GM18873 (cell line): ENCODE data around the gene APOBEC3C.
"Not testable (repeated sequence)": the region's sequence is repeated elsewhere in the genome, so short reads cannot be mapped to it uniquely, and the experiment has no call there.

Experiments
- ATAC-seq: cut with Tn5 transposase; IDR thresholded peaks from one replicate; pipeline ENCODE4 v1.9.1; 2021; ENCODE audit warnings: mild to moderate bottlenecking, moderate library complexity, moderate number of reproducible peaks; ENCODE audit not compliant: unreplicated experiment, low FRiP score

Gene APOBEC3C

DNA sequence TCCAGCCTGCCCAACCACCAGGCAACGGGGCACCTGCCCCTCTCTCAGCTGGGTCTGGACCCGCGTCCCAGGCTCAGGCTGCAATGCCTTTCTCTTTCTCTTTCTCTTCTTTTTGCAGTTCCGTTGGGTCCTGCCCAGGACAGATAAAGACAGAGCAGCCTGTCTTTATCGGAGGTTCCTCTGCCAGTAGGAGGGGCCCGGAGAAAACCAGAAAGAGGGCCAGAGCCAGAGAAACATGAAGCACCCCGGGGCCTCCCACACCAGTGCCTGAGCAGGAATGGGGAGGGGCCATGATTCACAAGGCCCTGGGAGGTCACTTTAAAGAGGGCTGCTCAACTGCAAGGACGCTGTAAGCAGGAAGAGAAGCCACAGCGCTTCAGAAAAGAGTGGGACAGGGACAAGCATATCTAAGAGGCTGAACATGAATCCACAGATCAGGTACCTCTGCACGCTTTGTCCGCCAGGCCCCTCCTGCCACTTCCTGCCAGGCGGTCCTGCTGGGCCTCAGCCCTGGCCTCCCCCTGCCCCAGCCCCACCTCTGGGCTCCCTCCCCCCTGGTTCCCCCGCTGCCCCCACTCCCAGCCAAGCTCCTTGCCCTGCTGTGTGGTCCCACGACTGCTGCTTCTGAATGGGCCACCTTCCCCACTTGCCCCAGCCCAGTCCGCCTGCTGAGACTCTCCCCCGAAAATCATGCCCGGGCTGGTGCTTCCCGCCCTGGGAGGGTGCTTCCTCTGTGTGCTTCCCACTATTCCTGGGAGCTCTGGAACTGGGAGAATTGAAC, at the start of gene APOBEC3C:
APOBEC3C (plus strand) TSS at position 316 of the 781 bp plus-strand sequence; CDS start at position 422, 106 bp downstream.
- no peak for ATAC-seq

DNA sequence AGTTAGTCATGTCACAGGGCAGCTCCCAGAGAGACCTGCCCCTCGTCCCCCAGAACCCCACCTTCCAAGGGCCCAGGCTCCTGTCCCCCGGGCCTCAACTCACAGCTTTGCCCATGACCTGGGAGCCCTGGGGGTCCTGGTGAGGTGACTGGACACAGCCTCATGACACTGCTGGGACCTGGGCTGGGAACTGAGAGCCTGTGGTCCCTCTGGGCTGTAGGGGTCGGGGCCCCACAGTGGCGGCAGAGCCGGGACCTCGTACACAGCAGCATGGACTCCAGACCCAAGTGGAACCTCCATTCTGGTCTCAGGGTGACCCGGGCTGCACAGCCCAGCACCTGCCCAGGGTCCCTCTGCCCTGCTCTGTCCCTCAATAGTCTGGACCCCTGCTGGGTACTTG, 49.8 kb upstream of the APOBEC3C start:
- no peak for ATAC-seq

DNA sequence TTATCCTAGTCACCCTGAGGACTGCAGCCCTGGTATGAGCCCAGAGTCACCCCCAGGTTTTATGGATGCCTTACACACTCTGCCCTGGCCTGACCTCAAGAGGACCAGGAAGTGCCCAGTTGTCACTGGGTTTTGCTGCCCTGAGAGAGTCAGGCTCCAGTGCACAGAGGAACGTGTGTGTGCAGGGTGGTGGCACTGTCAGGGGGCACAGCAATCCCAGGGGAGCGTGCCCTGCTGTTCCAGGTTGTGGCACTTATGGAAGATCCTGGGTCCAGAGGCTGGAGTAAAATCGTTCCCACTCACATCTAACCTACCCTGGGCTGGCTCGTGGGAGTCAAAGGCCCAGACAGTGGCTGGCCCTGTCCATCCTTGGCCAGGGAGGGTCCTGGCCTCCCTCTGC, 49.1 kb upstream of the APOBEC3C start:
- ATAC-seq, result no peak

DNA sequence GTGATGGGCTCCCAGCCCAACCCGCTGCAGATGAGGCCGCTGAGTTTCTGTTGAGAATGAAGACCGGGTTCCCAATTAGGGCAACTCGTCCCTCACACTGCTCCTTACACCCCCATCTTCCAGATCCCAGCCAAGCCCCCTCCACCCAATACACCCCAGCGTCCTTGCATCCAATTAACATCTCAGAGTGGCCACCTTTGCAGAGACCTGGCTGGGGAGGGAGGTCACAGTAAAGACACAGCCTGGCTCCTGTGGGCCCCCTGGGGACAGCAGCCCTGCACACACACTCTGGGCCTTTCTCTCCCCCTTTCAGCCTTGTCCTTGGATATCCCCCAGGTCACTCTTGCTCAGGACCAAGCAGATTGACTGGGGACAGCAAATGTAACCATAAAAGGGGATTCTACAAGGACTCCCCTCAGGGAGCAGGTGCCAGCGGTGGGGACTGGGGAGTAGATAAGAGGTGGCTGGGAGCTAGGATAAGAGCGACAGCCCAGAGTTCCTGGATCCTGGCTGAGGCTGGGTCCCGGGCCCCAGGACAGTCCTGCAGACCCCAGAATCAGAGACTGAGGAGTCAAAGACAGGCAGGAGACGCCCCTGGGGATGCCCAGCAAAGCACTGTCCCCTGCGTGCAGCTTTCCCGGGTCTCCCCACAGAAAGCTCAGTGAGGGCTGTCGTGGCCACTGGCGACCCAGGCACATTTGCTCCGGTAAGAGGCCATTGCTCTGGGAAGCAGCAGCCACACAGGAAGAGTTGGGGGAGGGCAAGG, 48.3 kb upstream of the APOBEC3C start:
- ATAC-seq, result no peak

DNA sequence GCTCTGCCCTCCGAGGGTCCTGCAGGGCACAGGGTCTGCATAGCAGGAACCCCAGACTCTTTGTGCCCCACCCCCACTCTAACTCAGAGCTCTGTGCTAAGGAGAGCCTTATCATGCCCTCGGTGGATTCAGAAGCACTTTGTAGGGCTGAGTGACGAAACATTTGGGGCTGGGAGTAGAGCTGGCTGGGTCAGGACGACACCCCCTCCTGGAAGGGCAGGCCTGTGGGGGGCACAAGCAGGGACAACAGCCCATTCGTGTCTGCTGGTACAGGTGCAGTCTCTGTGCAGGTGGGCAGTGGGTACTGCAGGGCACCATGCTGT, 47.7 kb upstream of the APOBEC3C start:
- no peak for ATAC-seq

DNA sequence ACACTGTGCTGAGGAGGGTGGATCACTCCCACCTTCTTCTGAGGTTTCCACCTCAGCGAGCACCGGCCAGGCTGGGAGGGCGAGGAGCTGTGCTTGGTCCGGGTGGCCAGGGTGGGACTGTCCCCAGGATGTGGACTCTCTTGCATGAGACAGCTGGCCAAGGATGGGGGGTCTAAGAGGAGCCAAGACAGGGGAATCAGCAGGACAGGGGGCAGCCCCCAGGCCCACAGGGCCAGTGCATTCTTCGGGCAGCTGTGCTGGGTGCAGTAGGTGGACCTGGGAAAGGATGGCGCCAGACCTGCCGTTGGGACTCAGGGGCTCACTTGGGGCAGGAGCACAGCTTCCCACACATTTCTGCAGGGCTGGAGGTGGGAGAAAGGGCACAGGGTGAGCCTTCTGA, 47.1 kb upstream of the APOBEC3C start:
- ATAC-seq, result no peak

DNA sequence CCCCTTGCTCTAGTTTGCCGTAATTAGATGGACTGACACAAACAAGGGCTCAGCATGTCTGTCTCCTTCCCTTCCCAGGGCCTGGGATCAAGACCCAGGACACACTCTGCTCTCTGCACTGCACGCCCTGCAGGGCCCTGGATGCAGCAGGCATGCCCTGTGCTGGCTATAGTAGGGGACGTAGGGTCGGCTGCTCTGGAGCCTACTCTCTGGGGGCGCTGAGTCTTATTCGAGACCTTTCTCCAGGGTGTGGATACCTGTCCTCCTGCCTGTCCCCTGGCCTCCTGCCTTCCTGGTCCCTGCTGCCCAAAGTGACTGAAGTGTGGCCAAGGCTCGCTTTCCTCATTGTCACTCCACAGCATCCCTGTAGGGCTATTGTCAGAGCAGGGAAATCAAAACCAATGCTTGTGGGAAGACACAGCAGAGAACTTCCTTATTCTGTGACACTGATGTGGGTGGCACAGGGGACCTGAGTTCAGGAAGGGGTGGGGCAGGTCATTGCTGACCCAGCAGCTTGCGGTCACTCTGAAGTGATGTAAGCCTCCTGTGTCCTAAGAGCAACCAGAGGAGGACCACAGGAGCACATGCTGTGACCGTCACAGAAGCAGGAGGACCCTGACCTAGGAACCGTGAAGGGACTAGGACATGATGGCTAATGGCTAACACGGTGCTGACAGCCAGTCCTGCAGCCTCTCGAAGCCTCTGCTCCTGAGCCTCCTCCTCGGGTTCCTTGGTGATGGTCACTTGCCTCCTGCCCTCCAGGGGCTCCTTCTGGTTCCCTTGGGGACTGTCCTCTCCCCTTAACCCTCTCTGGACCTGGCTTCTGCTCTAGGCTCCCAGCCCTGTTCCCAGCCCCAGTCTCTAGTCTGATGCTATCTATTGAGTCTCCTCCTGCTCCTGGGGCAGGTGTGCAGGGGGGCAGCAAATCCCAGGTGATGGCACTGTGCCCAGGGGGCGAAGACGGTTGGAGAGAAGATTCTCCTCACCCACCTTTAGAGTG, 46.3 kb upstream of the APOBEC3C start:
- ATAC-seq, result no peak

DNA sequence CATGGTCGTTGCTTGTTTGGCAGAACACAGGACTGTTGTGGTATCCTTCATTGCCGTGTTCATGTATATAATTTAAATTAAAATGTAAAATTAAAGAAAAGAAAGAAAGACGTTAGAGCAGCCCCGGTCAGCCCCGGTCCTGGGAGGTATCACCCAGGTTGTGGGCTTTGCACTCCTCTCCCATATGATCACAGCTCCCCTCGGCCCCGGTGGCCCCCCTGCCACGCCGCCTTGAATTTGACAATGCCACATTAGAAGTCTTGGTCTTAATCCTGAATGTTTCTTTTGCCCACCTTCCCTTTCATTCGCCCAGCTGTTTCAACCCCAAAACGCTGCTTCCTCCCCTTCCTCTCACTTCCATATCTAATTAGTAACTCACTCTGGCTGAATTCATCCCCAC, 45.3 kb upstream of the APOBEC3C start:
- no peak for ATAC-seq

DNA sequence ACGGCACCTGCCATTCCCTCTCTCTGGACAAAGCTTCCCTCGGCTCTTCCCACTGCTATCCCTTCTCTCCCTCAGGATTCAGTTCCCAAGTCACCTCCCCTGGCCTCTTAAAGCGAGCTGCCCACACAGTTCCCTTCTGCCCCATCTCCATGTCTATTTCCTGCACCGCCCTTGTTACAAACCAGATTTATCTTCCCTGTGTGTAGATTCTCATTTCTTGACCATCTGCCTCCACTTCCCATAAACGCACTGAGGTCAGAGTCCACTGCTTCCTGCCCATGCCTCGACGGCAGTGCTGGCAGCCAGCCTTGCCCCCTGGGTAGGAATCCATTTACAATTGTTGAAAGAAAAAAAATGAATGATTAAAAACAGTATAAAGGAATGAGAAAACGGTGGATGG, 43.5 kb upstream of the APOBEC3C start:
- ATAC-seq, result no peak

DNA sequence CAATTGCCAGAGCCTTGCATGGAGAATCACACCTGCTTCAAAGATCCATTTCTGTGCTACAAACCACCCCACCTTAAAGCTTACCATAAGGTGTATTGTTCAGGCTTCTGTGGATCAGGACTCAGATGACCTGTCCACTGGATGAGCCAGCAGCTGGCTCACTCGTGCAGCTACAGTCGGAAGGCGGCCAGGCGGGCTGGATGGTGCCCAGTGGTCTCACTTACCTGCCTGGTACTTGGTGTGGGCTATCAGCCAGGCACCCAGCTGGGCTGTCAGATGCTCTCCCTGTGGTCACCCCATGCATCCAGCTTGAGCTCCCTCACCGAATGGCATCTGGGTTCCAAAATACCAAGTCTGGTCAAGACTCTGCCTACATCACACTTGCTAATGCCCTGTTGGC, 42.9 kb upstream of the APOBEC3C start:
- no peak for ATAC-seq

DNA sequence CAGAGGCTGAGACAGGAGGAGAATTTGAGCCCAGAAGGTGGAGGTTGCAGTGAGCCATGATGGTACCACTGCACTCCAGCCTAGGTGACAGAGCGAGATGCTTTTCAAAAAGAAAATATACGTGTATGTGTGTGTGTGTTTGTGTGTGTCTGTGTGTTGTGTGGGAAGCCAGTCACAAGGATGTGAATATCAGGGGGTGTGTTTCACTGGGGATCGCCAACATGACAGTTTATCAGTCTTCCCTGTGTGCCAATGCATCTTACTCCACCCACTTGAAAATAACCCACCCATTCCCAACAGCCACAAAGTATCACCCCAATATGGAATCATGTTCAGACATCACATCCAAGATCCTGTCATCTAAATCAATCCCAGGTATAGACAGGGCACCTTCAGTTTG, 42.3 kb upstream of the APOBEC3C start:
- ATAC-seq, result no peak

DNA sequence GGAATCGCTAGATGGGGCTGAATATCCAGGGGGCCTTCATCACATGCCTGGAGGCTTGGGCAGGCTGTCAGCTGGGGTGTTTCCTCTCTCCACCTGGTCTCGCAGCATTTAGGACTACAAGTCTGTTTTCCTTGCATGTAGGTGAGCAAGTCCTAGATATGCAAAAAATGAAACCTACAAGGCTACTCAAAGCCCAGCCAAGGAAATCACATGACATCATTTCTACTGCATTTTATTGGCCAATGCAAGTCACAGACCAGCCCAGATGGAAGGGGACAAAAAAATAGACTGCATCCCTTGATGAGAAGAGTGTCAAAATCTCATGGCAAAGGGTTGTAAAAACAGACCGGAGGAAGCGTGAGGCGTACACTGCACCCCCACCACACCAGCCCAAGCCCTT, 41.5 kb upstream of the APOBEC3C start:
- ATAC-seq, result no peak

DNA sequence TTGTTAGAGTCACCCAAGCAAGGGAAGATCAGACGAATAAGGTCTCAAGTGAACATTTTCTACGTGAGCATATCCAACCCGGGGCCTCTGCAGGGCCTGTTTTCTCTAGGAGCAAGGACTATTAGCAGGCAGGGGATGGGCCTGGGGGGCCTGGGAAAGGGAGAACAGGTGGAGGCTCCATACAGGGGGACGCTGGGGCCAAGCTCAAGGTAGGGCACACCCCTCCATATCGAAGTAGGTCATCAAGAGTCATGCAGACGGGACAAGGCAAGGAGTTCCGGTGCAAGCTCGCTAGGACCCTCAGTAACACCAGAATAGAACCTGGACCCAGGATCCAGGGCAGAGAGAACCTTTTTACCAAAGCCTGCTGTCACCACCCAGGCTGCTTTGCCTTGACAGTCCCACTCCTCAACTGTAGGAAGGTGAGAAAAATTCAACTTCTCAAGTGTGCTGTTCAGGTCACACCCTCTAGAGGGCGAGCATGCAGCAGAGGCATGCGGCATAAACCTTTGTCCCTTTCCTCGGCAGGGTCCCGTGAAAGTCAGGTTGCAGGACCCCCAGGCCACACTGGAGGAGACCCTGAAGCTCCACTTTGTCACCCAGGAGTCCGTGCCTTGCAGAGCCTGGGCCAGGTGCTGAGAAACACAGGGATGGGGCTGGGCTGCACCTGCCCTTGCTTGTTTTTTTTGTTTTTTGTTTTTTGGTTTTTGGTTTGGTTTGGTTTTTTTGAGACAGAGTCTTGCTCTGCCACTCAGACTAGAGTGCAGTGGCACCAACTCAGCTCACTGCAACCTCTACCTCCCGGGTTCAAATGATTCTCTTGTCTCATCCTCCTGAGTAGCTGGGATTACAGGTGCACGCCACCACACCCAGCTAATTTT, 40.5 kb upstream of the APOBEC3C start:
- no peak for ATAC-seq

DNA sequence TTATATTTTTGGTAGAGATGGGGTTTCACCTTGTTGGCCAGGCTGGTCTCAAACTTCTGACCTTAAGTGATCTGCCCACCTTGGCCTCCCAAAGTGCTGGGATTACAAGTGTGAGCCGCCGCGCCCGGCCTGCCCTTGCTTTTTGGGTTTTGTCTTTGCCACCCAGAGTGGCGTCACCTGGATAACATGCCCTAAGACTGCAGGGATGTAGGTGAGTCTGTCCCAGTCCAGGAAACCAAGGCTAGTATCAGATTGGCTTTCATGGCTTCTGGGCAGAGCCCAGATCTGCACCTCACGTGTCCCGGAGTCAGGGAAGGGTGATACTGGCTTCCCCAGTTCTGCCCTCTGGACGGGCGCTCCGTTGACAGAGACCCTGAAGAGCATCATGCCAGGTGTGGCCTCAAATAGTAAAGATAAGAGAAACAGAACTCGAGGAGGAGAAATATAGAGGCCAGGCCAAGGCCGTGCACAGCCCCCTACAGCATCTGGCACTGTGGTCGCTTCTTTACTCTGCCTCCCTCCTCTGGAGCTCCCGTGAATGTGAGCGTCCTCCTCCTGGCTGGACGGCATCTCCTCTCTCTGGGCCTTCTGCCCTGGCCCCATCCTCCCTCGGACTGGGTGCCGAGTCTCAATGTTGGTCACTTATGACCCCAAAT, 39.8 kb upstream of the APOBEC3C start:
- no peak for ATAC-seq

DNA sequence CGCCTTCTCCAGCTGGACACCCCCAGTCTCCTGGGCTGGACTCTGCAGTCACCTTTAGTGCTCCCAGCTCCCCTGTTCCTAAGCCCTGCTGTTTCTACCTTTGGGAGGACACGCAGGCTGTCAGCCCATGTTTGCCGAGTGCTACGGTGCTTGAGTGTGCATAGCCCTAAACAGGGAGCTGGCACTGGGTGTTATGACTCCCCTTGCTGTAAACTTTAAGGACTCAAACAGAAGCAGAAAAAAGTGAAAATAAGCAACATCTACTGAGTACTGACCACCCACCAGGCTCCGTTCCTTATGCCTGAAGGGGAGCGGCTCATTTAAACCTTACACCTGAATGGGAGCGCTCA, 39.3 kb upstream of the APOBEC3C start:
- ATAC-seq, result no peak

DNA sequence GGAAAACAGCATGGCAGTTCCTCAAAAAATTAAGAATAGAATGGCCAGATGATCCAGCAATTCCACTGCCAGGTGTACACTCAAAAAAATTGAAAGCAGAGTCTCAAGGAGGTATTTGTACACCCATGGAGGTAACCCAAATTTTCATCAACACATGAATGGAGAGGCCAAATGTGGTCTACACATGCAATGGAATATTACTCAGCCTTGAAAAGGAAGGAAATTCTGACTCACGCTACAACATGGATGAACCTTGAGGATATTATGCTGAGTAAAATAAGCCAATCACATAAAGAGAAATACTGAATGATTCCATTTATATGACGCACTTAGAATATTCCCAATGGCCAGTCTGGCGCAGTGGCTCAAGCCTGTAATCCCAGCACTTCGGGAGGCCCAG, 36.8 kb upstream of the APOBEC3C start:
- ATAC-seq, result not testable (repeated sequence)

DNA sequence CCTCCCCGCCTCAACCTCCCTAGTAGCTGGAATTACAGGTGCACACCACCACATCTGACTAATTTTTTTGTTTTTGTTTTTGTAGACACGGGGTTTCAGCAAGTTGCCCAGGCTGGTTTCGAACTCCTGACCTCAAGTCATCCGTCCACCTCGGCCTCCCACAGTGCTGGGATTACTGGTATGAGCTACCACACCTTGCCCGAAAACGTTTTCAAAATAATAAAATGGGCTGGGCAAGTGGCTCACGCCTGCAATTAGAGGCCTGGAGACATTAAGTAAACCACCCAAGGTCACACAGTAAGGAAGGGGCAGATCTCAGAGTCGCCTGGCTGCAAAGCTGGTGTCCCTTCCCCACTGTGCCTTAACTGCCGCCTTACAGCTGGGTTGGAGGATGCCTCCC, 33.5 kb upstream of the APOBEC3C start:
- not testable (repeated sequence) for ATAC-seq

DNA sequence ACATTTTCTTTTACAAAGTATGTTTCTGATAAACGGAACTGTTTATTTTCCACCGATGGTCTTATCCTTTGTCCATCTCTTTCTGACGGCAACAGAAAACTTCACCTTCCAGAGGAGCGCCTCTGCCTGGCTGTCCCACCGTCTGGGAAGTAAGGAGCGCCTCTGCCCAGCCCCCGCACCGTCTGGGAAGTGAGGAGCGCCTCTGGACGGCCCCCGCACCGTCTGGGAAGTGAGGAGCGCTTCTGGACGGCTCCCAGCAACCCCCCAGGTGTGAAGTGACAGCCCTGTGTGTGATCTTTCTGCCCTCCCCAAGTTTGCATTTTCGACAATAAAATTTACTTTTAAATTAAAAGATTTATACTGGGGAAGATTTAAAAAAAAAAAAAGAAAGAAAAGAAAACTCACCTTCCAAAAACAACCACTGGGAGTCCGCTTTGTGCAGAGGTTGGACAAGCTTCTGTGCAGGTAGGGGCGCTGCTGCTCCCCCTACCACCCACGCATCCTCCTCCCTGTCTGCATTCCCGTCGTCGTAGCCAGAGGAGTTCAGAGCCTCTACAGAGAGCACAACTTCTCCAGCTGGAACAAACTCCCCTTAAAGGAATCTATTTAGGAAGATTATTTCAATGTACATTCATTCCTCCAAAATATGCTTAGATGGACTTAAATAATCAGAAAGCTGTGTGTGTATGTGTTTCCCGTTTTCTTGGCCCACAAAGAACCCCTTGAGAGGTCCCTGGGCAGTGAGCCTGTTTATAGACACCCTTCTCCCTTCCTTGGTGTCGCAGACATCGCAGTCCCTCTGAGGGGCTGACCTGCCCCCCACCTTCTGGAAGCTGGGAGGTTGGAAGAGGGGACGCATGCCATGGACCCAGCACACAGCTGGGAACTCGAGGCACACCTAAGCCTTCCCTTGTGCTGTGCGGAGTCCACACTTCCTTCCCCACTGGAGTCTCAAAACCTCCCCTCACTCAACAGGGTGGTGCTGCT, 32.8 kb upstream of the APOBEC3C start:
- ATAC-seq, result no peak
